SJCRH30 (cell line): ENCODE data around the gene PRKN. TPM values are rescaled to one million over a fixed set of nuclear protein-coding genes. Genes with fewer than 3 reads are reported as not detected.
A peak's percentile ranks its signal among the peaks of the same experiment; 100 is the strongest.

Experiments
- DNase-seq, 2 experiments: peaks; one replicate each; pipeline ENCODE4 v3.0.0-alpha.2; 2015 to 2020
- H3K27ac ChIP-seq: fragments of 250-450 bp; sonication (Bioruptor Pico); 2 replicates; pipeline ENCODE4 v1.5.1; 2020; ENCODE audit warnings: mild to moderate bottlenecking, moderate library complexity
- H3K27me3 ChIP-seq: fragments of 250-450 bp; sonication (Bioruptor Pico); 2 replicates; pipeline ENCODE4 v1.5.1; 2020; ENCODE audit warnings: mild to moderate bottlenecking, moderate library complexity
- H3K36me3 ChIP-seq: fragments of 250-450 bp; sonication (Bioruptor Pico); 2 replicates; pipeline ENCODE4 v1.5.1; 2020; ENCODE audit warnings: mild to moderate bottlenecking, moderate library complexity
- H3K4me1 ChIP-seq: fragments of 250-450 bp; sonication (Bioruptor Pico); 2 replicates; pipeline ENCODE4 v1.5.1; 2020; ENCODE audit warnings: mild to moderate bottlenecking, moderate library complexity
- H3K4me3 ChIP-seq: fragments of 250-450 bp; sonication (Bioruptor Pico); 2 replicates; pipeline ENCODE4 v1.5.1; 2020; ENCODE audit warnings: mild to moderate bottlenecking, moderate library complexity
- H3K9me3 ChIP-seq: fragments of 250-450 bp; sonication (Bioruptor Pico); replicated peaks from 2 replicates; pipeline ENCODE4 v1.5.1; 2020; ENCODE audit warnings: mild to moderate bottlenecking, moderate library complexity
- total RNA-seq: library from RNA; depleted of rRNA; stranded (reverse); fragments of >200 nt; shearing (Covaris generic); gene quantifications from 2 replicates; pipeline ENCODE4 v1.2.3, GENCODE V29; 2014

Gene PRKN
- total RNA-seq, 1 experiment from 2014 or later: not detected

DNA sequence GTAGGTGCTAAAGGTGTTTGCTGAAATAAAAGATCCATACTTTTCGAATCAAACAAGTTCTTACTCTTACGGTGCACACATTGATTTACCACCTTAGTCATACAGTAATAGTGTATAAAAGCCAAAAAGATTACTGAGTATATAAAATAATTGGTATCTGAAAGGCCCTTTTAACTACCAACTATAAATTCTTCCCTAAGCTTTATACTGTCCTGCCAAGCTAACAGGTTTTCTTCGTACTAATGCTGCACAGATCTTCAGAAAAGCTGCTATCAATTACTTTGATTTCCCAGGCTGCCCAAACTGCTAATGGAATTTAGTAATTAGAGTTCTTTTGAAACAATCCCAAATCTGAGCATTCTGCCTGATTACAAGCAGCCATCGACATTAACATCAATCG is 97.5 kb downstream of the PRKN start:
- Histone ChIP-seq H3K27me3 (no peaks in the 10 kb centered on the region), H3K9me3 (no peaks in the 10 kb centered on the region), H3K4me3 (no peak overlapping the region), H3K27ac (no peak overlapping the region), H3K4me1 (no peaks in the 10 kb centered on the region), H3K36me3 (no peaks in the 10 kb centered on the region)
- no peak for DNase-seq

DNA sequence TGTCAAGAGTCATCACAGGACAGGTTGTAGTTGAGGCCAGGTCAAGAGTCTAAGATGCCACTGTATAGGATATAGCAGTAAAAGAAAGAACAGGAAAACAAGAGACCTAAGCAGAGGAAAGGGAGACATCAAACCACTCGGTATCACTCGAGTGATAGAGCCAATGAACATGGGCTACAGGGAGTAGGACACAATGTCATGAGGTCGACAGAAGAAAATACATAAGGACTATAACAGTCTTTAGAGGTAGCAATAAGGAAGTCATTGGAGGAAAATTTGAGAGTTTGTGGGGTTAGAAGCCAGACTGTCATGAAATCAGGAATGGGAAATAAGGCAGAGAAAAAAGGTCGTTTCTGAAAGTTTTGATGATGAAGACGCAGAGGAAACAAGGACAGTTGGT is 99.7 kb downstream of the PRKN start:
- H3K4me1 ChIP-seq: no peaks in the 10 kb centered on the region
- no peaks in the 10 kb centered on the region for H3K9me3 ChIP-seq
- H3K27me3 ChIP-seq: no peaks in the 10 kb centered on the region
- no peak overlapping the region for H3K4me3 ChIP-seq
- no peaks in the 10 kb centered on the region for H3K36me3 ChIP-seq
- no peak overlapping the region for H3K27ac ChIP-seq
- no peak for DNase-seq

DNA sequence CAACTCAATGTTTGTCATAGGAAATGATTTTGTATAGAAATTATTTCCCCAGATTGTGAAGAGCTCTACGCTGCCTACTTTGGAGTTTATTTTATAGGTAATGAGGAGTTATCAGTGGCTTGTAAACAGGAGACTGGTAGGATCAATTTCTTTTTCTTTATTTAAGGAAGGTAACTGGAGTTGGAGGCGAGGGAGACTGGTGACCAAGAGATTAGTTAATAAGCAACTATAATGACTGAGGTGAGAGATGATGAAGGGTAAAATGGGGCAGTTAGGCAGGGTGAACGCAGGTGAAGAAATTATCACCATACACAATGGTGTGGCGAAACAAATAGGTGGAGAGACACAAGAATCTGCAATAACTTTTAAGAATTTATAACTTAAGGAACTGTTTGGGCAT is 100.2 kb downstream of the PRKN start:
- Histone ChIP-seq H3K36me3 (no peaks in the 10 kb centered on the region), H3K4me1 (no peaks in the 10 kb centered on the region), H3K4me3 (no peak overlapping the region), H3K27me3 (no peaks in the 10 kb centered on the region), H3K9me3 (no peaks in the 10 kb centered on the region), H3K27ac (no peak overlapping the region)
- DNase-seq: no peak

DNA sequence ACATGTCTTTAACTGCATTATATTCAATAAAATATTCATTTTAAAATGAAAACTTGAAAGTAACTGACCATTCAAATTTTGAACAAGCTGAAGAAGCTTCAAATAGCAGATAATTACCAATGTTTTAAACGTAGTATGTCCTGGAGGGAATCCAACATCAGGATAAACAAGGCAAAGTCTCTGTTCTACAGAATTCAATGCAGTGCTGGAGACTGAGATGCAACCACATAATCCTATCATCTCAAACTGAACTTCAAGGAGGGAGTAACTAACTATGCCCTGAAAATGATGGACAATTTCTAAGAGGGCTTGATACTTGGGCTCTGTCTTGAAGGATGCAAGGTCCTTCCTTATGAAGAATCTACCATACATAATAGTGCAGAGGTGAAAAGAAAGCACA is 100.7 kb downstream of the PRKN start:
- DNase-seq: no peak
- no peak overlapping the region for H3K27ac ChIP-seq
- H3K9me3 ChIP-seq: no peaks in the 10 kb centered on the region
- no peak overlapping the region for H3K4me3 ChIP-seq
- H3K36me3 ChIP-seq: no peaks in the 10 kb centered on the region
- no peaks in the 10 kb centered on the region for H3K4me1 ChIP-seq
- H3K27me3 ChIP-seq: no peaks in the 10 kb centered on the region

DNA sequence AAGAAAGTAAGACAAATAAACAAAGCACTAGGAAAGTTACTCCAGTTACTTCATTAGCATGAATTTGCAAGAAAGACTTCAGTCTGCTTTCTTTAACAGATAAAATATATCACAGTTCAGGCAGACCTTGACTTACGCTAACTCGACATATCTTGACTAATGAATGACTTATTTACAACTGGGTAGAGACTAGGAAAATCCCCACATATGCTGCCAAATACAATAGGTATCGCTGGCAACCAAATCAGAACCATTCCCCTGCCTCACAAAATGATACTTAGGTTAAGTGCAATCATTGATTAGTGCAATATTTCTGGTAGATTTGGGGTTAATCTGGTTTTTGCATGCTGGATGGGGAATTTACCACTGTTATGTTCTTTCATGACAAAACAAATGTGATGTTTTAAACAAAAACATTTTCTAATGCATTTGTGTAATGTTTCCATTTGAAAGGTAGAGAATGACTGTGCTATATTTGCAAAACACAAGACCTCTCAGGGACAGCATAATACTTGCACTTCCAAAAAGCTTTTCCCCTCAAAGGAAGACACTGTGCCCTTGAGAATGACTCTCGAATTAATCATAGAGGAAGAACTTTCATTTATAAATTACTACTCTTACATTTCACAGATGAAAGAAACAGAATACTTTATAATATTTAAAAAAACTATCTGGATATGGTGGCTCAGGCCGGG is 101.6 kb downstream of the PRKN start:
- Histone ChIP-seq H3K27me3 (no peaks in the 10 kb centered on the region), H3K36me3 (no peaks in the 10 kb centered on the region), H3K4me3 (no peak overlapping the region), H3K4me1 (no peaks in the 10 kb centered on the region), H3K9me3 (no peaks in the 10 kb centered on the region), H3K27ac (no peak overlapping the region)
- DNase-seq: no peak

DNA sequence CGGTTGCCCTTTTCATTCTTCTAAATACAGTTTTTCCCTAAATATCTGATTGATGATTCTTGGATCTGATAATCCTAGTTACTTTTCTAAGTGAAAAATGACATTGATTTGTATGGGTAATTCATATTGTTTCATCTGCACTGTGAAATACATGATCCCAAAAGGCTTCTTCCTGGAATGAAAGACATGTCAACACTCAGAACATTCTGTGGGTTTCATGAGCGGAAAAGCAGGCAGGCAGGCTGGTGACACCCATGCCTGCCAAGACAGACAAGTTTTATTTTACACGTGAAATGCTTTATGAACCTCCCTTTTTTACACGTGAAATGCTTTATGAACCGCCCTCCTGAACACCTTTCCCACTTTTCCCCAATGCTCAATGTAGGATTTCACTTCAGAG is 105.0 kb downstream of the PRKN start:
- H3K4me1 ChIP-seq: no peaks in the 10 kb centered on the region
- H3K27ac ChIP-seq: no peak overlapping the region
- no peaks in the 10 kb centered on the region for H3K9me3 ChIP-seq
- H3K4me3 ChIP-seq: no peak overlapping the region
- no peaks in the 10 kb centered on the region for H3K27me3 ChIP-seq
- H3K36me3 ChIP-seq: no peaks in the 10 kb centered on the region
- no peak for DNase-seq

DNA sequence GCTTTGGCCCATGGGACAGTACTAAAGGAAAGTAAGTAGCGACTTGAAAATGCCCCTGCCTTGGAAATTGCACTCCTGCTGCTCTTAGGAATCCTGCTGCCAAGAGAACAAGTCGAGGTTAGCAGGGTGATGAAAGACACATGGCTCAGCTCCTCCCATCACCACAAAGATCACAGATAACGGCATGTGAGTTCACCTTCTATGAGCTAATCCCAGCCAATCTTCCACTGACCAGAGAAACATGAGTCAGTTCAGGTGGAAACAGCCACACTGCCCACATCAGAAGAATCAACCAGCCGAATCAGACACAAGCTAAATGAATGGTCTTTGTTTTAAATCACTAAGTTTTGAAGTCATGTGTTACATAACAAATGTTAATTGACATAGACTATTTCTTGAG is 106.3 kb downstream of the PRKN start:
- Histone ChIP-seq H3K9me3 (no peaks in the 10 kb centered on the region), H3K36me3 (no peaks in the 10 kb centered on the region), H3K27ac (no peak overlapping the region), H3K27me3 (no peaks in the 10 kb centered on the region), H3K4me3 (no peak overlapping the region), H3K4me1 (no peaks in the 10 kb centered on the region)
- DNase-seq: peak in 1 of 2 experiments; percentile 10

DNA sequence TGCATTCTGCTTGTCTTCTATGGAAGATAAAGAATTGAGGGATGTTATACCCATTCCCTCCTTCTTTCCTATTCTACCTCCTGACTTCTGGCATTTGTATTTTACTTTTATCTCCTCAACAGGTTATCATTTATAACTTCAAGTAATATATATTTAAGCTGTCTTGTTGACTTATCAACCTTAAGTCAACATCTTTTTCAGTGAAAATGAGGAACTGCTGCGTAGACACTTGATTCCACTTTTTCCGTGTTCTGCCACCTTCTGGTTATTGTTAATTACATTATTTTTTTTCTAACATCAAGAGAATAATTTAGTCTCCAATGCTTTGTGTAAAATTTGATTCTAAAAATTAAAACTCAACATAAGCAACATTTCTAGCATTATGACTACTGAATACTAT is 107.5 kb downstream of the PRKN start:
- Histone ChIP-seq H3K9me3 (no peaks in the 10 kb centered on the region), H3K27me3 (no peaks in the 10 kb centered on the region), H3K4me1 (no peaks in the 10 kb centered on the region), H3K27ac (no peak overlapping the region), H3K36me3 (no peaks in the 10 kb centered on the region), H3K4me3 (no peak overlapping the region)
- no peak for DNase-seq

DNA sequence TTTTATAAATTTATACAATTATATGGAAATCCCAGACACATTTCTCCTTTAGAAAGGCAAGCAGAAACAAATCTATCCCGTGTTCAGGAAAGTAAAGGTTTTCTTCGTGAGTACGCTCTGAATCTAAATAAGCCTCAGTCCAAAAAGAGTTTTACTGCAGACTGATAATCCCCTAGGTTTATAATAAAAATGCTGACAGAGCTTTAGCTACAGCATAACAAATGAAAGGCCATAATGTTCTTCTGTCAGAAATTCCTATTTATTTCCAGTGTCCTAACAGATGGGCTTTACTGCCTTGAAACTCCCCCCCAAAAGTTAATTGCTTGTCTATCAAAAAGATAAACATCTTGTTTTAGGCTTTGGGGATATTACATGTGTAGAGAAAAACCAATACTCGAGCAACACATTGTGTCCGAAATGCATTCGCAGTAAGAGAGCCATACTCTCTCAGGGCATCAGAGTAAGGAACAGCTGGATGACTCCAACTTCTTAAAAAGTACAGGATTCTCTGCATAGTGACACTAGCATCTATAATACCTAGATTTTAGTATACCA is 109.0 kb downstream of the PRKN start:
- Histone ChIP-seq H3K36me3 (no peaks in the 10 kb centered on the region), H3K4me3 (no peak overlapping the region), H3K9me3 (no peaks in the 10 kb centered on the region), H3K27ac (no peak overlapping the region), H3K4me1 (peaks cover 2% of the 10 kb centered on the region; the same call in 1 of the 2 replicates), H3K27me3 (no peaks in the 10 kb centered on the region)
- DNase-seq: no peak

DNA sequence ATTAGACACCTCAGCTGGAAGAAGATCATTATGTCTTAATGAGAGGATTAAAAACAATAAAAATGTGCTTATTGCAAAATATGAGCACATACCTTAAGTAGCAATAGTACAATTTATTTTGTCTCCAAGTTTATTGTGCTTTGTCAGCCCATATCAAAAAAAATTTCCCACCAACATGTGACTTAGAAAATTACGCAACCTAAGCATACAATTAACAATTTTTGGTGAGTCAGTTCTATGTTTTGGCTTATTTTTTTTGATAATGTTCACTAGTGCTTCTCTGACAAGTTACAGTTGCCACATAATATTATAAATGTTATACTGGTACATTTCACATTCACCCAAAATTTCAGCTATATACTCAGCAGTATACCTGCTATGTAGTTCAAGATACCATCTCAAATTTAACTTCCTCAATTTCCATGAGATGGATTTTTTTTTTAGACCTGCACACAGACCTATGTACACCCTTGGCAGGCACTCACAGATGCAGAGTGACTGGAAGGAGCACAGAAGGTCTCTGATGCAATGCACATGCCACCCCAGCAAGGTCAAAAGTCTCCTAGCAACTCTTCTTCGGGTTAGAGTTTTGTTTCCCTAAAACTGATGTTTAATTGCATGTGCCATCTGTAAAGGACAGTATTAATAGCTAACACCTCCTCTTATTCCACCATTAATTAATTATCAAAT is 112.4 kb downstream of the PRKN start:
- no peaks in the 10 kb centered on the region for H3K36me3 ChIP-seq
- no peak overlapping the region for H3K27ac ChIP-seq
- no peaks in the 10 kb centered on the region for H3K9me3 ChIP-seq
- no peaks in the 10 kb centered on the region for H3K27me3 ChIP-seq
- peaks cover 3% of the 10 kb centered on the region; the same call in 1 of the 2 replicates for H3K4me1 ChIP-seq
- no peak for DNase-seq
- H3K4me3 ChIP-seq: no peak overlapping the region

DNA sequence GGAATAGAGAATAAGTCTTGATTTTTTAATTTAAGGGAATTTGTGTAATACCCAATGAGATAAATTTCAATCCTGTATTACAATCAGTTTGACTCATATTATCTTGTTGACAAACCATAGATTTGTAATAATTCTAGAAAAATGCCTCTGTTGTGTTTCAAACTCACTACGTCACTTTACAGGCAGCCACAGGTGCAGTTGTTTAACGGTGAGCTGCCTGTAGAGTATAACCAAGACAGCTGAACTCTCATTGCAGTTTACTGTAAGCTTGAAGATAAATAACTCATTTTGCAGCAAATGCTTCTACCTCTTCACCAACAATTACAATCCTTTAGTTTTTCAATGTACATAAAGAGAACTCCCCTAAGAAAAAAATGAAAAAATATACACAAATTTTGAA is 114.3 kb downstream of the PRKN start:
- Histone ChIP-seq H3K4me3 (no peak overlapping the region), H3K36me3 (no peaks in the 10 kb centered on the region), H3K27ac (no peak overlapping the region), H3K27me3 (no peaks in the 10 kb centered on the region), H3K9me3 (no peaks in the 10 kb centered on the region), H3K4me1 (peaks cover 3% of the 10 kb centered on the region; the same call in 1 of the 2 replicates)
- peak; percentile 52 to 76 for DNase-seq

DNA sequence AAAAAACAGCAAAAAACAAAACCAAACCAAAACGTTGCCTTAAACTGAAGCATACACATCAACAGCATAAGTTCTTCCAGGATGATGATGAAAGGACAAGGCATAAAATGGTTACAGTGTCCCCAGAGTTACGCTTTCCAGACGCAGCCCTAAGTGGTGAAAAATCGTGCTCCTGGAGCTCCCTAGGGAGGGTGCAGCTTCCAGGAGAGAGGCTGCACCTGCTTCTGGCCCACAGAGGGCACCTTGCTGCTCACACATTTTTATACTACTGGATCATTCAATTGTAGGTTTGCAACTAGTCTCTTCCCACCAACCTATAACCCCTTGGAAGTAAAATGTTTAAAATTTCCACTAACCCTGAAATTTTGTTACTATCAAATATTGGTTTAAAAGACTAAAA is 115.0 kb downstream of the PRKN start:
- no peak for DNase-seq
- no peaks in the 10 kb centered on the region for H3K9me3 ChIP-seq
- H3K36me3 ChIP-seq: no peaks in the 10 kb centered on the region
- H3K4me3 ChIP-seq: no peak overlapping the region
- H3K27me3 ChIP-seq: no peaks in the 10 kb centered on the region
- peaks cover 3% of the 10 kb centered on the region; the same call in 1 of the 2 replicates for H3K4me1 ChIP-seq
- no peak overlapping the region for H3K27ac ChIP-seq

DNA sequence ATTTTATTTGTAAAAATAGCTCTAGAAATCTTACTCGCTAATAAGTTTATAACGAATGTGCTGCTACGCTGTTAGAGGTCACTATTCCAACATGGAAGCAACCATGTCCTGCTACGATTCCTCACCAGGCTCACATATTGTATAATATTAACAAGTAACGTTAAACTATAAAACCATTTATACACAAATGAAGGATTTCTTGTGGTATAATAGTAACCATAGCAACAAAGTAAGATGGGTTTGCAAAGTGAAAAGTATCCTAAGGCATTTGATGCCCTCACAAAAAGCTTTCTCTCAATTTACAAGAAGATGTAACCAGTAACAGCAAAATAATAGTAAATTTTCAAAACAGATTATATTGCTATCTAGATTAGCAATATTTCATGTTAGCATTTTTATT is 117.2 kb downstream of the PRKN start:
- DNase-seq: no peak
- H3K27me3 ChIP-seq: no peaks in the 10 kb centered on the region
- H3K4me3 ChIP-seq: no peak overlapping the region
- H3K36me3 ChIP-seq: no peaks in the 10 kb centered on the region
- H3K4me1 ChIP-seq: peaks cover 3% of the 10 kb centered on the region; the same call in 1 of the 2 replicates
- H3K9me3 ChIP-seq: no peaks in the 10 kb centered on the region
- H3K27ac ChIP-seq: no peak overlapping the region

DNA sequence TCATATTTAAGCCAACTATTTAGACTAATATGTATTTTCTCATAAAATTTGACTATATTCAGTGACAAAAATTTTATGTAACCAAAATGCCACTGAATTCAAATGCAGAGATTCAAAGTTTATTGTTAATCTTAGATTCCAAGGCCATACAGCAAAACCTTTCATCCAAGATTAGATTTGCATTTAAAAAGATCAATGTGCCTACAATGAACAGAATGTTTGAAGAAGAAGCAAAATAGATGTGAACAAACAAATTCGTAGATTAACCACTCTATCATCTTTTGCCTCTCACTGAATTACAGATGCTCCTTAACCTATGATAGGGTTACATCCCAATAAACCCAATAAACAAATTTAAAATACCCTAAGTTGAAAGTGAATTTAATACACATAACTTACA is 121.7 kb downstream of the PRKN start:
- Histone ChIP-seq H3K27me3 (peaks cover 8% of the 10 kb centered on the region; the same call in 1 of the 2 replicates), H3K9me3 (no peaks in the 10 kb centered on the region), H3K4me3 (no peak overlapping the region), H3K4me1 (no peaks in the 10 kb centered on the region), H3K36me3 (no peaks in the 10 kb centered on the region), H3K27ac (no peak overlapping the region)
- DNase-seq: no peak

DNA sequence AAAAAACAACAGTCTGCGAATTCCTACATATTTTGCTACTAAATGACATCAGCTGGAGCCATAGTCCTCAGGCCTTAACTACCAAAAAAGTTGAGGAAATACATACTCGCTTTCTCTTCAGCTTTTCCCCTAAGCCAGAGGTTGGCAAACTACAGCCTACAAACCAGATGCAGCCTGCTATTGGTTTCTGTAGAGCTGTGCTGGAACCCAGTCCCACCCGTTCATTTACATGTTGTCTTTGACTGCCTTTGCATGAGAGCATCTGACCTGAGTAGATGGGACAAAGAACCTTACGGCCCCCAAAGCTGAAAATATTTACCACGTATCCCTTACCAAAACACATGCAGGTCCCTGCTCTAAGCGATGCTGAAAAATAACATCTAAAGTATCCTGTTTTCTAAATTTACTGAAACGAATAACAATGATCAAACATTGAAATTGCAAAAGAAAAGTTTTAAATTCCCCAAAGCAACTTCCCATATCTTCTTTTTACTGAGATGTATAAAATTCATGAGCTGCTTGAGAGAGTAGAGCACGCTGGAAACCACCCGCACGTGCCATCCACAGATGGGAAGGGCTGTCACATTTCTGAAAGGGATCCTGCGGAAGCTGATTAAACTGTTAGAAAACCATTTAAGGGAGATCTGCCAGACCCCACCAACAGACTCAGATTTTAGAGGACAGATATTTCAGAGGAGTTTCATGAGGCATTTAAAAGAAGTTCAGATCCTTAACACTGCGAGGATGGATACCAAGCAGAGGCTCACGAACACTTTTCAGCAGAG is 124.1 kb downstream of the PRKN start:
- no peaks in the 10 kb centered on the region for H3K9me3 ChIP-seq
- H3K27me3 ChIP-seq: peaks cover 8% of the 10 kb centered on the region
- no peak for DNase-seq
- no peak overlapping the region for H3K4me3 ChIP-seq
- H3K4me1 ChIP-seq: no peaks in the 10 kb centered on the region
- H3K27ac ChIP-seq: no peak overlapping the region
- no peaks in the 10 kb centered on the region for H3K36me3 ChIP-seq
